Thoracic aorta (tissue), 2 donors: Measurements from ENCODE around the gene ATP2B2. TPM values are rescaled to one million over a fixed set of nuclear protein-coding genes. Genes with fewer than 3 reads are reported as not detected.

Experiments used
- ATAC-seq: fragments of 150-250 bp; one replicate; pipeline ENCODE4 v1.8.0; 2017; ENCODE audit warnings: low read depth; ENCODE audit not compliant: insufficient number of reproducible peaks, low FRiP score
- DNase-seq: peaks from one replicate; pipeline ENCODE4 v3.0.0-alpha.2; 2020; ENCODE audit warnings: low spot score
- H3K27ac ChIP-seq, 2 donors: fragments of 200-600 bp; sonication (generic); 1 replicate in 1 of 2; 2 replicates in 1 of 2; pipeline ENCODE4 v1.5.1; 2016; ENCODE audit warnings: mild to moderate bottlenecking in 2 of 2, moderate library complexity in 2 of 2
- H3K27me3 ChIP-seq: fragments of 200-600 bp; sonication (generic); replicated peaks from 2 replicates; pipeline ENCODE4 v1.6.0; 2016; ENCODE audit warnings: mild to moderate bottlenecking; ENCODE audit not compliant: insufficient read depth
- H3K36me3 ChIP-seq: fragments of 200-600 bp; sonication (generic); one replicate; pipeline ENCODE4 v1.5.1; 2016
- H3K4me1 ChIP-seq, 2 donors: fragments of 200-600 bp; sonication (generic); 1 replicate in 1 of 2; 2 replicates in 1 of 2; pipeline versions ENCODE4 v1.5.1 to v1.6.0; 2016; ENCODE audit warnings: low read depth in 2 of 2, mild to moderate bottlenecking in 1 of 2; ENCODE audit not compliant: control insufficient read depth in 1 of 2
- H3K4me3 ChIP-seq: fragments of 200-600 bp; sonication (generic); 2 replicates; pipeline ENCODE4 v1.5.1; 2016; ENCODE audit warnings: mild to moderate bottlenecking
- H3K9me3 ChIP-seq: fragments of 200-600 bp; sonication (generic); 2 replicates; pipeline ENCODE4 v1.5.1; 2016
- total RNA-seq, 2 donors: library from RNA; depleted of rRNA; stranded (reverse); fragments of >200 nt; gene quantifications; one replicate each; pipeline versions ENCODE4 v1.1.0 to v1.2.3, GENCODE V29; 2016
- TF ChIP-seq, protein P1 (sequence below): fragments of 200-600 bp; sonication (generic); IDR thresholded peaks from one replicate; pipeline ENCODE4 v1.5.1; 2019; ENCODE audit warnings: antibody characterized with exemption

Gene ATP2B2
- total RNA-seq, 2 donors from 2014 or later = not detected

DNA sequence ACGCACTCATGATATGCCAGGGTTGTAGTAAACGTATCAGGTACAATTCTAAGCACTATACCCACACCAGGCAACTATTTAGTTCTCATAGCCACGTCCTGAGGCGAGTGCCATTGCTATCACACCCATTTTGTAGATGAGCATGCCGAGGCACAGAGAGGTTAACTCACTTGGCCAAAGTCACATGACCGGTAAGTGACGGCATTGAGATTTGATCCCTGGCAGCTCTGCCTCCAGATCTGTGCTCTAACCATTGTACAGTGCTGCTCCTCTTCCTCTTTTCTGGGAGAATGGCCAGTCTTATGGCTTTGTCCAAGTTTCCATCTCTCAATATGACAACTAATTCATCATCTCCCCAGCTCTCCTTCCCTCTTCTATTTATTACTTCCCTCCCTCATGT, 18.9 kb upstream of the ATP2B2 start:
- Histone ChIP-seq H3K9me3 (no peaks in the 10 kb centered on the region), H3K36me3 (no peaks in the 10 kb centered on the region), H3K4me3 (no peak overlapping the region), H3K27ac (no peak overlapping the region), H3K27me3 (no peaks in the 10 kb centered on the region), H3K4me1 (no peaks in the 10 kb centered on the region)
- DNase-seq = no peak
- ATAC-seq = no peak
- TF ChIP-seq, protein P1, sequence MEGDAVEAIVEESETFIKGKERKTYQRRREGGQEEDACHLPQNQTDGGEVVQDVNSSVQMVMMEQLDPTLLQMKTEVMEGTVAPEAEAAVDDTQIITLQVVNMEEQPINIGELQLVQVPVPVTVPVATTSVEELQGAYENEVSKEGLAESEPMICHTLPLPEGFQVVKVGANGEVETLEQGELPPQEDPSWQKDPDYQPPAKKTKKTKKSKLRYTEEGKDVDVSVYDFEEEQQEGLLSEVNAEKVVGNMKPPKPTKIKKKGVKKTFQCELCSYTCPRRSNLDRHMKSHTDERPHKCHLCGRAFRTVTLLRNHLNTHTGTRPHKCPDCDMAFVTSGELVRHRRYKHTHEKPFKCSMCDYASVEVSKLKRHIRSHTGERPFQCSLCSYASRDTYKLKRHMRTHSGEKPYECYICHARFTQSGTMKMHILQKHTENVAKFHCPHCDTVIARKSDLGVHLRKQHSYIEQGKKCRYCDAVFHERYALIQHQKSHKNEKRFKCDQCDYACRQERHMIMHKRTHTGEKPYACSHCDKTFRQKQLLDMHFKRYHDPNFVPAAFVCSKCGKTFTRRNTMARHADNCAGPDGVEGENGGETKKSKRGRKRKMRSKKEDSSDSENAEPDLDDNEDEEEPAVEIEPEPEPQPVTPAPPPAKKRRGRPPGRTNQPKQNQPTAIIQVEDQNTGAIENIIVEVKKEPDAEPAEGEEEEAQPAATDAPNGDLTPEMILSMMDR = no peak

DNA sequence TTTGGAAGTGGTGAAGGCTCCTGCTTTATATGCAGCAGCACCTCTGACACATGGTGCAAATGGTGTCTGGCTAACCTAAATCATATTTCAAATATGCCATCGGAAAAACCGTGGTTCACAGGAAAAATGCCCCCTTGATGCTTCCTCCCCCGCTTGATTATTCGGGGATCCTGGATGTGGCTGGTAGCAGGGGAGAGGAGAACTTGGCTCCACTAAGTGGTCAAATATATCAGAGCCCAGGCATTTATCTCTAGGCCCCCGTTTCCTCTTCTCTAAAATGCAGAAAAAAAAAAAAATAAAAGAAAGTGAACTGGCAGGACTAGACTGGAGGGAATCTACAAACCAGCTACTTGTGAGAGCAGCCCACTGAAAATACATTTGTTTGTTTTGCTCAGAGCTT, 18.2 kb upstream of the ATP2B2 start:
- DNase-seq (no peak), ATAC-seq (no peak)
- Histone ChIP-seq H3K27ac (no peak overlapping the region), H3K4me3 (no peak overlapping the region), H3K4me1 (no peaks in the 10 kb centered on the region), H3K27me3 (no peaks in the 10 kb centered on the region), H3K9me3 (no peaks in the 10 kb centered on the region), H3K36me3 (no peaks in the 10 kb centered on the region)
- TF ChIP-seq, protein P1 = no peak

DNA sequence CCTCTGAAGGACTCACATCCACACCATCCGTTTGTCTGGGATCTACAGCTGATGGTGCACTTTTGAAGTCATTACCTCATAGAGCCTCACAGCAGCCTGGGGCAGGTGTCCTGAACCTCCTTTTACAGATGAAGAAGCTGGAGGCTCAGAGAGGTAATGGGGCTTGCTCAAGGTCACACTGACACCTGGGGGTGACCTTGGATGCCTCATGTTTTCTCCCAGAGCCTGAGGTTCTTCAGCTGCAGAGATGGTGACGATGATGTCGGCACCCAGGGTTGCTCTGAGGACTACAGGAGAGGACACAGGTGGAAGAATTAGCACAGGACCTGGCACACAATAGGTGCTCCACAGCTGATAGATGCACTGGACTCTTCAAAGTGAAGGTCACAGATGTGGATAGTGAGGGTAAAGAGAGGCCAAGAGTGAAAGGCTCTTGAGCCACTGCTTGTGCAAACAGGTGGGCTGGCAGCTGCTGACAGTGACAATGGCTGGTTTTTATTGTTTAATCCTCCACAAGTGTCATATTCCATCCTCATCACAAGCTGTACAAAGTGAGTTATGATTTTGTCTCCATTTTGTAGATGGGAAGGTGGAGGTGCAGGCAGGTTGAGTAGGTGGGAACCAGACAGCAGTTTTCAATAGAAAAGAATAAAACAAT, 17.4 kb upstream of the ATP2B2 start:
- Histone ChIP-seq H3K27me3 (no peaks in the 10 kb centered on the region), H3K4me3 (no peak overlapping the region), H3K4me1 (no peaks in the 10 kb centered on the region), H3K27ac (no peak overlapping the region), H3K9me3 (no peaks in the 10 kb centered on the region), H3K36me3 (no peaks in the 10 kb centered on the region)
- DNase-seq (no peak), ATAC-seq (no peak)
- TF ChIP-seq, protein P1 = no peak

DNA sequence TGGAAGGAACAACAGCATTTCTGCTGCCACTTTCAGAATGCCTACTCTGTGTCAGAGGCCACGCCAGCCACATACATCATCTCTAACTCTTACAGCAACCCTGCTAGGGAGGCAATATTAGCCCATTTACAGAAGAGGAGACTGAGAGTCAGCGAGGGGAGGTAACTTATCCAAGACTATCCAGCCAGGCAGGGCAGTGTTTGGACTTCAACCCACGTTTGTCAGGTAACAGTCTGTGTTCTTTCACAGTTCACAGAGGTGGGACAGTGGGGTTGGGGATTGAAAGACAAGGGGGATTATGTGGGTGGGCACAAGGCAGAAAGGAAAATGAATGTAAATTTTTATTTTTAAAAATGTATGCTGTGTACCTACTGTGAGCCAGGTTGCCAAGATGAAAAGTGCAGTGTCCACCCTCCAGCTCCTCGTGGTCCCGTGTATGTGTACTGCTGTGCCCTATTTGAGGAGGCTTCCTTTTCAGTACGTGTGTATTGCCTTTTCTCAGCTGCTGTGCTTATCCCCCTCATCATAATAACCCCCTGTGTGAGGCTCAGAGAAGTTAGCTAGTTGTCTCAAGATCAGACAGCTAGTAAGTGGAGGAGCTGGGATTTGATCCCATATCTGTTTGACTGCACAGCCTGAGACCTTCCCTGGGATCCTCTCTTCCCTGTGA, 16.5 kb upstream of the ATP2B2 start:
- DNase-seq (no peak), ATAC-seq (no peak)
- no peaks in the 10 kb centered on the region for H3K36me3 ChIP-seq
- no peaks in the 10 kb centered on the region for H3K27me3 ChIP-seq
- no peak overlapping the region for H3K4me3 ChIP-seq
- H3K27ac ChIP-seq = no peak overlapping the region
- H3K4me1 ChIP-seq = no peaks in the 10 kb centered on the region
- TF ChIP-seq, protein P1 = no peak
- H3K9me3 ChIP-seq = no peaks in the 10 kb centered on the region

DNA sequence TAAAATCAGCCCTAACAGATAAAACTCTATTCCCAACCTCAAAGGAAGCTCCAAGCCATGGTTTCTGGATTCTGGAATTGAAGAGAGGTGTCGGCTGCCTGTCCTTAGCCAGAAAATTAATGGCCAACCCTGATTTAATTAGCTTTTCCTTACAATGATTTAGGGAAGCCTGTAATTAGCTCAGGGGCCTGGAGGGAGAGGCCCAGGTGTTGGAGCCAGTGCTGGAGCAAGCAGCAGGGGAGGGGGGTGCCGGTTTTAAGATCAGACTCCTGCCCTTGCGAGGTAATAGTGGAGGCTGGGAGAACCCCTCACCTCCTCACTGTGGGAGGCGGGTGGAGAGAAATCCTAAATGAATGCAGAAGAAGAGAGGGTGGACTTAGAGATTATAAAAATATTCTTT, 14.7 kb upstream of the ATP2B2 start:
- ATAC-seq = no peak
- H3K4me1 ChIP-seq = no peaks in the 10 kb centered on the region
- no peak overlapping the region for H3K27ac ChIP-seq

More for the DNA sequence above, 14.7 kb upstream of the ATP2B2 start:
- Histone ChIP-seq H3K9me3 (no peaks in the 10 kb centered on the region), H3K4me3 (no peak overlapping the region), H3K27me3 (no peaks in the 10 kb centered on the region), H3K36me3 (no peaks in the 10 kb centered on the region)
- TF ChIP-seq, protein P1 = no peak
- DNase-seq = no peak
